Stimulated activated CD4-positive, alpha-beta T cell treated with anti-CD3 and anti-CD28 coated beads, TNF-alpha, amount 100 ng/mL, for 1 hour (primary cell): ENCODE results near the gene HSPA9.

Source experiments
- DNase-seq, 3 donors: peaks; one replicate each; pipeline ENCODE4 v3.0.0-alpha.2; 2020; ENCODE audit warnings: low read depth in 3 of 3, low spot score in 1 of 3

Gene HSPA9

DNA sequence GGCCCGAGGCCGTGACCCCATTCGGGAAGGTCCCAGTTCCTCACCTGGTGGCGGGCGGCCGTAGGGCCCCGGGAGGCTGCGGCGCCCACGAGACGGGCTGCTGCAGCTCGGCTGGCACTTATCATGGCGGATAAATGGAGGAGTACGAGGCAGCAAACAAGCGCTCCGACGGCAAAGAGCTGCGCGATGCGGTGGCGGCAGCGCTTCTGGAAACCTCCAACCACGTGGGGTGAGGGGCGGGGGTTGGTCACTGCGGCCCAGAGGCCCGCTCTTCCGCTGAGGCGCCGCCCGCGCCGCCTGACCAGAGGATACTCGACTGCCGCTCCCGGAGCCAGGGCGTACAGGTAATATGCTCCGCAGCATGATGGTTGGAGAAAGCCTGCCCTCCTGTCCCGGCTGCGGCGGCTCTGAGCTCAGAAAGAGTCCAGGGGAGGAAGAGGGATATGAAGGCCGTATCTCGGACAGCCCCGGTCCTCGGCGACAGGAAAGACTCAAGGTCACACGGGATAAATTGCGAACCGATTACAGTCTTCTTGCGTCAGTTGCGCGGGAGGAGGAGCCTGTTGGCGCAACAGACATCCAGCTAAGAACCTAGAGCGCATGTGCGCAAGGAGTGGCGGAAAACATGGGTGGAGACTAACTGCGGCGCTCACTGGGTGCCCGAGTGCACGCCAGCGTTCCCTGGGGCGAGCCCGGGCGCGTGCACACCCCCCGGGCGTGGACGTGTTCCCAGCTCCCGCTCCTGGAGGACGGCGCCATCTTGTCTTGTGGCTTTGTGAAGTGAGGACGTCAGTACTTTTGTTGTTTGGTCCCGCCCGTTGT is at the start of gene HSPA9:
Gene HSPA9 (minus strand): TSS at position 208 of the 822 bp plus-strand sequence. CDS start 83 bp downstream, at position 125.
- peak; percentile 87 to 93 (median 92) for DNase-seq

DNA sequence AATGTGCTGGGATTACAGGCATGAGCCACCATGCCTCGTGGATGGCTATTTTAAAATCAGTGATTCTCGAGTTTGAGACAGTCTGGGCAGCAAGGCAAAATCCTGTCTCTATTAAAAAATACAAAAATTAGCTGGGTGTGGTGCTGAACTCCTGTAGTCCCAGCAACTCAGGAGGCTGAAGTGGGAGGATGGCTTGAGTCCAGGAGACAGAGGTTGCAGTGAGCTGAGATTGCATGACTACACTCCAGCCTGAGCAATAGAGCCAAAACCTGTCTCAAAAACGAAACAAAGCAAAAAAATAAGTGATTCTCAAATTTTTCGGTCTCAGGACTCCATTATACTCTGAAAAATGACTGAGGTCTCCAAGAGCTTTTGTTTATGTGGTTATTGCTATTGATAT is 47.9 kb upstream of the HSPA9 start:
- no peak for DNase-seq

DNA sequence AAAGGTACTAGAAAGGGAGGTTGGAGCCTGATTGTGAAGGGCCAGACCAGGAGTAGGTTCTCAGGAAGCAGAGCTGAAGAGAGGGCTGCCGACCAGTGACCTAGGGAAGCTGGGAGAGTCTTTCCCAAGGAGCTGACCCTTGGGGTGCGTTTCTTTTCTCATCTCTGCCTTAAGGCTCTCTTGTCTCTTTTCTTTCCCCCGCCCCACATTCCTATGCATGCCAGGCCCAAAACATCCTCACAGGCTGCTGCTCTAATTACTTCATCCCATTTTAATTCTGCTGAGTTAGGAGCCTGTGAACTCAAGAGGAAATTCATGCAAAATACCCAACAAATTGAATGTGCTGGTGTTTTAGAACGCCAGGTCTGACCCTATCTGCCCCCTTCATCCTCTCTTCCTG is 46.9 kb upstream of the HSPA9 start:
- no peak for DNase-seq

DNA sequence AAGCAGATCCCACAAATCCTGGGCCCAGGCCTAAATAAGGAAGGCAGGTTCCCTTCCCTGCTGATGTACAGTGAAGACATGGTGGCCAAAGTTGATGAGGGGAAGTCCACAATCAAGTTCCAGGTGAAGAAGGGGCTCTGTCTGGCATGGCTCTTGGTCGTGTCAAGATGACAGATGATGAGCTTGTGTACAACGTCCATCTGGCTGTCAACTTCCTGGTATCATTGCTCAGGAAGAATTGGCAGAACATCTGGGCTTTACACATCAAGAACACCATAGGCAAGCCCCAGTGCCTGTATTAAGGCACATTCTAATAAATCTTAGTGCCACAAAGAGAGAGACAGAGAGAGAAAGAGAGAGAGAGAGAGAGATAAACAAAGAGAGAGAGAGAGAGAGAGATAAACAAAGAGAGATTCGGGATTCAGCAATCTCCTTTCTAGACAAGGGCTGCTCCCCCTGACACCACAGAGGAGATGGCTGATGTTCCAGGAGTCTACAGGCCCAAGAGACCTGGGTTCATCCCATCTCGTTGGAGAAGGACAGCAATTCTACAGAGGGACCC is 45.5 kb upstream of the HSPA9 start:
- DNase-seq: no peak

DNA sequence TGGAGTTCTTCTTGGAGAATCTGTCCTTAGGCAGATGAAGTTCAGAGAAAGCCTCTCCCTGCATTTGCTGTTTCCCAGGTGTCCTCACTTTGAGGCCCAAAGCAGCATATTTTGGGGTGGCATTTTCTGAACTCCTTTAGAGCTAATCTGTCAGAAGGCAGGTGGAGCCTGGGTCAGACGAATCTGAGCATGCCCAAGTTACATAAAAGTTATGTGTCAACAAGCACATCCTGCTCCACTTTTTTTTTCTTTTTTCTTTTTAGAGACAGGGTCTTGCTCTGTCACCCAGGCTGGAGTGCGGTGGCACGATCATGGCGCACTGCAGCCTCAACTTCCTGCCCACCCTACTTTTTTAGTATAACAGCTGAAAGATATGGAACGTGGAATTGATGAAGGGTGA is 41.3 kb upstream of the HSPA9 start:
- DNase-seq: no peak

DNA sequence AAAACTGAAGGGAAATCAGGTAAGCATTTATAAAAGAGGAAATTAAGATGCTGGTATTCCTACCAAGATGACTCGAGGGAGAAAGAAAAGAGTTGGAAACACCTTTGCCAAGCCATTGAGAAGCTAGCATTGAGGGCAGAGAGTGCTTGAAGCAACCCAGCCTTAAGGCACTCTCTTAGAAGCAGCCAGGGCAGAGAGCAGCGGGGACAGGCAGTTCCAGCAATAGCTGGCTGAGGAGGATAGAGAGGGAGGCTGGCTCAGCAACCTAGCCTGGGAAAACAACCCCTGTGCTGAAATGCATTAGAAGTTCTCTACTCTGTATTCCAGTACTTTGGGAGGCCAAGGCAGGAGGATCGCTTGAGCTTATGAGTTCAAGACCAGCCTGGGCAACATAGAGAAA is 40.3 kb upstream of the HSPA9 start:
- no peak for DNase-seq

DNA sequence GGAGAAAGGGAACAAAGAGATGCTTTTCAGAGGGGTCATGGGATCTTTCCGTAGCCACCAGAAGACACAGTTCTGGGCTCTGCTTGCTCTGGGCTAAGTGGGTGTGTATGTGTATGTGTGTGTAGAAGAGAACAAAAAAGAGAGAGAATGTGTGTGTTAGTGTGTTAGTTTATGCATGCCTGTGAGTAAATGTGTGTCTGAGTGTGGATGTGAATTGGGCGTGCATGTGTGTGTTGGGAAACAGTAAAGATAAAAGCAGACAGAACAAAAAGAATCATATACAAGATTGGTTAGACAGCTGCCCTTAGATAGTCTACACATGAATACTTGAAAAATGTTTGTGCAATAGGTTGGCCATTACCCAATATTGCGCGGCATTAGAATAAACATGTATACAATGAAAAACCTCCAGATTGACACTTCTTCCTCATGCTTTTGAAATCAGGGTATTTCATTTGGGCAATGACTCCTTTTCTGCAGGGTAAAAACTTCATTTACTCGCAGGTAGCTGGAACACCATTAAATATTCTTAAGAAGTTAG is 36.5 kb upstream of the HSPA9 start:
- DNase-seq: no peak

DNA sequence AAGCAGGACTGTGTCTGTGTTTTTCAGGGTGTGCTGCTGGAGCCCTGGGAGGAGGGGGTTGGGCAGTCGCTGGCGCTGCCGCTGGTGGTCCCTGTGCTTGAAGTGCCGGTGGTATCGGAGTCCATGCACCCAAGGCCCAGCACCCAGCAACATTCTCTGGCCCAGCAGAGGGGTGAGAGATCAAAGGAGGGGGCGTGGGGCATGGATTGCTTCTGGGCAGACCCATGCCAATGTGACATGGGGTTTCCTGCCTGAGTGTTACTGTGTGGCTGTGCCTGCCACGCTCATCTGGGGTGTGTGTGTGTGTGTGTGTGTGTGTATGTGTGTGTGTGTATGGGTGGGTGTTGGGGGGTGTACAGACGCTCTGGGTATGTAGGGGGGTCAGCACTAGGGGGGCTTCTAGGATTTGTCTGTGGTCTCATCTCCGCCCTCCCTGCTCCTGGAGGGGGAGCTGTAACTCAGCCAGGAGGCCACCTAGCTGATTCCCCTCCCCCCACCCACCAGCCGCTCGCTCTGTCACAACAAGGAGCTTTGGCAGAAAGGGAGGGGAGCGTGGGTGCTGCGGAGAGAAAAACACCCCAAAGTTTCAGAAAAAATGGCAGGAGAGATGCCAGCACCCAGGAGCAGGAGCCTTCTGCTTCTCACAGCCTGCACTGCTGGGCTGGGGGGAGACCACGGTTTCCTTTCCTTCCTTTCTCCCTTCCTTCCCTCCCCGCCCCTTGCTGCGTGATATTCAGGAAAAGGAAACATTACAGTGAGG is 35.9 kb upstream of the HSPA9 start:
- DNase-seq: no peak

DNA sequence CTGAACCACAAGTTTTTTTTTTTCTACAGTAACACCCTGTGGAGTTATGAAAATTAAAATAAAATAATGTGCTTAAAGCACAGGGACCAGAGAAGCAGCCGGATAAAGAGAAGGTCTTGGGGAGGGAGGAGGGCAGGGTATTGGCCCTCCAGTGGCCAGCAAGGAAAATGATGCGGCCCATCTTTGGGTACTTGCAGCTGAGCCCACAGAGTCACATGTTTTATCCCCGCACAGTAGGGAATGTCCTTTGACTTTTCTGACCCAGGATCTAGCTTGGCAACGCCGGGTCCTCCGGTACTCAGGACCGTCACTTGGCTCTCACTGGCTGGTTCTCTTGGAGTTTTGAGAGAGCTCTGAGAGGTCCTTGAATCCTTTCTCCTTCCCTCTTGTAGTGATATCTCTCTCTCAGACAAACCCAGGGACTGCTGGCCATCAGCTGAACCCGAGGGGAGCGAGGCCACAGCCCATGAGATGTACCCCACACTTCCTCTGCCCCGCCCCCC is 35.3 kb upstream of the HSPA9 start:
- DNase-seq: no peak

DNA sequence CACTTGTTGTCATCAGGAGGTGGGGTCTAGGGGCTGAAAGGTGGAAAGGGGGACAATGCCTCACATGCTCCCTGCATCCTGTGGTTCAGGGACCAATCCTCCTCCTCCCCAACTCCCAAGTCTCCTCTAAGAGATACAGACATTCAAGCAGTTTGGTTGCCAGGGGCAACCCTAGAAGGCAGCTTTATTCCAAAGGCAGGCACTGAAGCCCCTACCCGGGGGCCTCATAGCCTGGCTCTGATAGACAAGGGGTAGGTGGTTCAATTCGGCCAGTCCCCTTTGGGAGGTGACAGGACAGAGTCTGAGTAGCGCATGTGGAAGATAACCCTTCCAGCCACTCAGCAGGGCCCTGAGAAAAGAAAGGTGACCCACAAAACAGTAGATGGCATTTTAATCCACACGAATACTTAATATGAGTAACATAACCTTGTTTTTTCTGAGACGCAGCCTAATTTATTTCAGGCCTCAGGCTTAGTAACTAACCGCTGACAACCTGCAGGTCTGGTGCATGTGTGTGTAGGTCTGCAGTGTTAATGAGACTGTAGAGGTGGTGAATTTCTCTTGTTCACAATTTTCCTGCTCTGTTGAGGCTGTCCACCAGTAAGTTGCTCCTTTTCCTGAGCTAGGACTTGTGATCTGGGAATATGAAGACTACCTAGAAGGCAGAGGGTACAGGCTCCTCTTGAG is 31.3 kb upstream of the HSPA9 start:
- no peak for DNase-seq

DNA sequence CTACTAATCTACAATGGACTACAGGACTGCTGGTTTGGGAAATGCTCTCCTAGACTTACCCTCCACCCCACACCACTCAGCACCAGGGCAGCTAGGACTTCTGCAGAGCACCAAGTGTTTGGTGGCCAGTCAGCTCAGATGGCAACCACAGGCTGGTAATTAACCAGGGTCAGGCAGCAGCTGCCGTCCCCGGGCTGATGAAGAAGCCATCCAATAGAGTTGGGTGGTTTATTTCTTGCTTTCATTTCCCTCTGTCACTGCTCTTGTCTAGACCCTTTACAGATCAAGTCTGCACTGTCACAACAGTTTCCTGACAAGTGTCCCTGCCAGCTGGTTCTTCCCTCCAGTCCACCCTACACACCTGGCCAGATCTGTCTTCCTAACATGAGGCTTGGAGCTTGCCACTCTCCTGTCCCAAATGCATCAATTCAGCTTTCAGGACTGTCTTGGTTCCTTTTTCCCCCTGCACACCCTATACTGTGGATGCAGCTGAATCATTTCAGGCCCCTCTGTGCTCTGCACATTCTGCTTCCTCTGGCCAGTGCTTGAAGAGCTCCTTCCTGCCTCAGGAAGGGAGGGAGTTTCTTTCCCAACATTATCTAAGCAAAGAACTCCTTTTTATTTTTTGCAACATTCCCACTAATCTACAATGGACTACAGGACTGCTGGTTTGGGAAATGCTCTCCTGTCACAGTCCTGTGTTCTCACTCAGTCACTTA is 30.2 kb upstream of the HSPA9 start:
- DNase-seq: no peak

DNA sequence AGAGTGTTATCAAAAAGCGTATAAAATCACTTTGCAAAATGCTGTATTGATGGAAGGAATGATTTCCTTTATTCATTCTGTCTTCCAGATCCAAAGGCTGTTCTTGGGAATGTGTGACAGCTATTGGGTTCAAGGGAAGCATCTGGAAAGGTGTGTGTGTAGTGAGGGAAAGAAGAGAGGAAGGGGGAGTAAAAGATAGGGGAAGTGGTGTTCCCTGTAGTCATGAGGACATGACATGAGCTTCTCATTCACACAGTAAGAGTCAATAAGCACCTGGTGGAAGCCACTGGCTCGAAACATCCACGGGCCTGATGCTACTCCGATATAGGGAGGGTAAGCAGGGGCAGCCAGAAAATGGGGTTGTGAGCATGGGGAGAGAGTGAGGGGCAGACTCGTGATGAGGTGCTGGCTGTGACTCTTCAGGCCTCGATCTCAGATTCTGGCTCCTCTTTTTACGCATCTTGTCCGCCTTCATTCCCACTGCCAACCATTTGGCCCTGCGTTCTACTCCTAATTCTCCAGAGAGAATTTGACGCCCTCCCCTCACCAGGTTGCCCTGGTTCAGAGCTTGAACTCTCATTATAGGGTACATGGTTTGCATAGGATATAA is 29.1 kb upstream of the HSPA9 start:
- no peak for DNase-seq

DNA sequence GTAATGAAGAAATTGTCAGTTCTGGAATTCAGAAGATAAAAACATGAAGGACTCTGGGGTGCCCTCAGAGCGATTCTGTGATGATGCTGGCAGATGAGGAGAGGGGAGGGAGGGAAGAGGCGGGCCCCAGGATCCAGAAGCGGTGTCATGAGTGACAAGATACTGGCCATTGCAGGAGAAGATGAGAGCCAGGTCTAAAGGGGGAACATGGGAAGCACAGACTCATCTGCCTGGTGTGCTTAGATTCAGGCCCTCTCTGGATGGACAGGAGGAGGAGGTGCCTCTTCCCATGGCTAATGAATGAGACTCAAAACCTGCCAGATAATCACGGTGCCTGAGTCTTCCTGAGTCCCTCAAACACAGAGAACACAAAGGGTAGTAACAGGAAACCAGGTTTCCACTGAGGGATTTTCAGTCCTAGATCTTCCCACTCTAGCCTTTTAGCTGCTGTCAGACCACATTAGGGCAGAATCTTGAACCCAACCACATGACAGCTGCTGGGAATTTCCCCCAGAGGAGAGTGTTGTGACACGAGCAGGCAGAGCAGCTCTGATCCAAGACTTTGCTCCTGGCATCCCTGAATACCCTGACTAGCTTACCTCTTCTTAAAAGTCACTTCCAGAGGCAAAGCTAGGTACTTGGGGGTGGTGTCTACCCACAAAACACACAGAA is 28.2 kb upstream of the HSPA9 start:
- no peak for DNase-seq

DNA sequence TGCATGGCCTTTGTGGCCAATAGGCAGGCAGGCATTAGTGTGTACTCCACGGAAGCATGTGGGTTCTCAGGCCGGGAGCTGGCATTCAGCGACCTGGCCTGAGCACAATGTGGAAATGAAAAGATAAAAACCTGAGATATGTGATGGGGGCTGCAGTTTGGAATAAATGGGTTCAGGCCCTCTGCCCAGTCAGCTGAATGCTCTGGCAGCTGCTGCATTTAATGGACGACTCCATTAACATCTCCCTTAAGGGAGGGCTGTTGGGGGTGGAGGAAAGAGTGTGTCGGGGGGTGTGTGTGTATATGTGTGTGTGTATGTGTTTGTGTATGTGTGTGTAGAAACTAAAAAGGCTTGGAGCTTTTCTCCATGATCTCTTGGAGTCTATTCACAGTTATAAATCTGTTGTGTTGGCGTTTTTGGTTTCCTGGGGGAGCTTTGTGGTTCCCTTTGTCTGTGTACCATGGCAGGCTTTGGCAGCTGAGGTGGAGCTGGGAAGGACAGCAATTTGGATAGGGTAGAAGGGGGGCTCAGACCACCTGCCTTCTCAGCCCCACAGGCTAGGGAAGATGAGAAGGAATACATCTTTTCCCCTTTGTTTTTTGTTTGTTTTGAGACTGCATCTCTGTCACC is 27.3 kb upstream of the HSPA9 start:
- DNase-seq: no peak

DNA sequence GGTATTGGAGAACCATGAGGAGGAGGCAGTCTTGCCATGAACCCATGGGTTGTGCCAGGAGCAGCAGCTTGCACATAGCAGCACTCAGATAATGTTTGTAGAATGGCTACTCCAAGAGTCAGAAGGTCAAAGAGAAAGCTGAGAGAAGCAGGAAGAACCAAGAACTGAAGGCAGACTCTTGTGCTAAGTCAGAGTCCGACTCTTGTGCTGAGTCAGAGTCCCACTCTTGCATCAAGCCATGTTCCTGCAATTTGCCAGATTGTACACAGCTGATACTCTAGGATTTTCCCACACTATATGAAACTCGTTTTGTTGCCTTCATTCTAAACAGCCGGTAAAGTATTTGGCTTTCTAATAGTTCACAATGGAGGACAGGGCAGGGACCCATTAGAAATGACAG is 26.2 kb upstream of the HSPA9 start:
- no peak for DNase-seq

DNA sequence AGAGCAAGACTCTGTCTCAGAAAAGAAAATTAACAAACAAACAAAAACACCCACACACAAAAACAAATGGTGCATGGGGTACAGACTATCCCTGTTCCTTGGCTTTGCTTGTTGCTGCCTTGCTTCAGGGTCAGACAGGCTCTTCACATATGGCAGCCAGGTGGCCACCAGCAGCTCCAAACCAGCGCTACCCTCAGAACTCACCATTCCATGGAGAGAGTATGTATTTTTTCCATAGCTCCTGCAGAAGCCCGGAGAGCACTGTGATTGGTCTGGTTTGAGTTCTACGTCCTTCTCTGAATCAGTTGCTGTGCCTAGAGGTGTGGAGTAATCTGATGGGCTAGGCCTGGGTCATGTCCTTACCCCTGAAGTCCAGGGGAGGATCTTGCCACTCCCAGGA is 25.2 kb upstream of the HSPA9 start:
- no peak for DNase-seq

DNA sequence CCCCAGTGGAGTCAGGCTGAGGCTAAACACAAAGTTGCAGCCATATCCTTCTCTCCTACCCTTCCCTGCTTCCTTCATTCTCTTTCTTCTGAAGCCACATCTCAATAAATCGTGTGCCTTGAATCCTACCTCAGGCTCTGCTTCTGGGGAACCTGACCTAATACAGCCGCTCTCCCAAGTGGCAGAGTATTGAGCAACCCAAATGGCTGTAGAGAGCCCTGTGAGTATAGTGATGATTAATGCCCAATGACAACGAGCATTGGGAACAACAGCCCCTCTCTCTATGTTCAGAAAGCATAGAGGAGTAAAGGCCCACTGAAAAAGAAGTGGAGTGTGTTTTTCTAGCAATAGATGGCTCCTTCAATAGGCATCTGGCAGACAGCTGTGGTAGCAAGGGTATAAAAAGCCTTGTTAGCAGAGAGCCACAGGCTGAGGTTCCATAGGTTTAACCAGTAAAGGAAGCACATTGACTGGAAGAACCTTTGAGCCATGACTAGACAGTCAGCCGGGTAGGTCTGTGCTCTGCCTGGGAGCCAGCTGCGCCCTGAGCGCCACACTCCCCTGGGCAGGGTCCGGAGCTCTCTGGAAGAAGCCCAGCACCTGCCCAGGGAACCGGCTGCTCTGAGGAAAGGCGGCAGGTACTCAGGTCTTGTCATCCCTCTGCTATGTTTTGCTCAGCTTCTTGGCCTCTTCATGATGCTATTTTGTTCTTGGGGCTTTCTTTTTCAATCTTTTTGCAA is 22.6 kb upstream of the HSPA9 start:
- DNase-seq: no peak

DNA sequence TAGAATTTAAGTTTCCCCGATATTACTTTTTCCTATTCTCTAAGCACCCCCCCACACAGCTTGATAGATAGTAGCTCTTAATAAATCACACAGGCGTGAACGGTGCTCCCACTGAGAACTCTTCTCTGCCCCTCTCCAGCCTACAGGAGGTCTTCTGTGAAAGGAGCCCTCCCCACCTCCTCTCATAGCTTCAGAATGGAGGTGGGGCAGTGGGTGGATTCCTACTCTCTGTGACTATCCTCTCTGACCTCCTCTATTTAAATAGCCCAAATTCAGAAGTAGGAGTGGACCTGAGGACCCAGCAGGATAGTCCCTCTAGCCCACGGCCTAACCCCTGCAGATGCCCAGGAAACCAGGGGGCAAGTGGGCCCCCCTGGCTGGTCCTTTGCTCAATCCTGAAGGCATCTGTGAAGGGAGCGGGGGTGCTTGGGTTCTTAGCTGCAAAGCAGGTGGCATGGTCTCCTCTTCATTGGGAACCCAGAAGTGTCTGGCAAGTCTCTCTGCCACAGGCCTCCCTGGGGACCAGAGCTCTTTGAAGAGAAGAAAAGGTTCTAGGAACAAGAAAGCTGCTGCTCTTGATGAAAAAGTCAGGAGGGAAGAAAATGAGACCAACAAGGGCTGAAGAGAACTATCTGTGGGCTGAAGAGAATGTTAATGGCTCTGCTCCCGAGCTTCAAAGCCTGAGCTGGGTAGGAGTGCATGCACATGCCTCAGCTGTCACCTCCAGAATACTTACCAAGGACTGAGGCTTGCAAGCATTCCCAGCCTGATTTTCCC is 21.1 kb upstream of the HSPA9 start:
- DNase-seq: no peak
